KBM-7 (cell line): ENCODE data around the gene ALG11.

ENCODE experiments used
- DNase-seq: peaks from one replicate; pipeline ENCODE4 v3.0.0-alpha.2; 2015
- in situ Hi-C: fragments of 300-500 bp; cut with MboI; formaldehyde crosslinking; loops from 2 replicates; pipeline ENCODE4 v1.14.3; 2020; ENCODE audit warnings: low sequenced_read_pairs, low pct_unique_long_range_greater_than_20kb, mixed read lengths

ALG11 gene

DNA sequence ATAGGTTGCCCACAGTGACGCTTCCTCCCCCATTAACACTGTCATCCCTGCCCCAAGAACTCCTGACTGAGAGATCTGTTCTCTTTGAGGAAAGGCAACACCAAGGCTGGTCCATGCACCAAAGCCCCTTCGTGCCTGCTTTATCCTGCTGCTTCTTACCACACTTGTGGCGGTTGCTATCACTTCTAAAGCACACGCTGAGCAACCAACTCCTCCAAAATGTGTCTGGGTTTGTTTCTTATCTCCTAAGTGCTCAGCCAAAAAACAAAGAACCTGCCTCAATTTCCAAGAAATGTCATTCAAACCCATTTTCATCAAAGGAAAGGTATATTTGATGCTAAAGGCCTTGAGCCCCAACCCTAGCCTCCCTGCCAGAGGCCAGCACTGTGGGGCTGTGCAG is 15.6 kb upstream of the ALG11 start:
- no peak for DNase-seq
- in situ Hi-C loops, result no loop called here

DNA sequence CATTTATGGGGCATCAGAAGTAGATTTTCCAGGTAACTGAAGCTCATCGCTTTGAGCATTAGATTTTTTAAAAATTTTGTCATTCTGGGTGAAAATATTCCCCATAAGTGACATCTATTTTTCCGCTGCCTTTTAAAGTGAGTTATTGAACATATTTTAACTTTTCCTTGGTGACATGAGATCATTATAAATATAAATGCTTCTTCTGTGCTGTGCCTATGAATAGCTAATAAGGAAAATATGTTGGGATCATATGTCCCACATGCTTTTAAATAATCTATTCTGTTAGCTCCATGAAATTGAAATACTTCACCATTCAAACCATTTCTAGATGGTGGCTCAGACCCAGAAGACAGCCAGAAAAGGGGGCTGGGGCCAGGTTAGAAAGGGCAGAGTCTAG is 15.0 kb upstream of the ALG11 start:
- no peak for DNase-seq
- in situ Hi-C loops, result no loop called here

DNA sequence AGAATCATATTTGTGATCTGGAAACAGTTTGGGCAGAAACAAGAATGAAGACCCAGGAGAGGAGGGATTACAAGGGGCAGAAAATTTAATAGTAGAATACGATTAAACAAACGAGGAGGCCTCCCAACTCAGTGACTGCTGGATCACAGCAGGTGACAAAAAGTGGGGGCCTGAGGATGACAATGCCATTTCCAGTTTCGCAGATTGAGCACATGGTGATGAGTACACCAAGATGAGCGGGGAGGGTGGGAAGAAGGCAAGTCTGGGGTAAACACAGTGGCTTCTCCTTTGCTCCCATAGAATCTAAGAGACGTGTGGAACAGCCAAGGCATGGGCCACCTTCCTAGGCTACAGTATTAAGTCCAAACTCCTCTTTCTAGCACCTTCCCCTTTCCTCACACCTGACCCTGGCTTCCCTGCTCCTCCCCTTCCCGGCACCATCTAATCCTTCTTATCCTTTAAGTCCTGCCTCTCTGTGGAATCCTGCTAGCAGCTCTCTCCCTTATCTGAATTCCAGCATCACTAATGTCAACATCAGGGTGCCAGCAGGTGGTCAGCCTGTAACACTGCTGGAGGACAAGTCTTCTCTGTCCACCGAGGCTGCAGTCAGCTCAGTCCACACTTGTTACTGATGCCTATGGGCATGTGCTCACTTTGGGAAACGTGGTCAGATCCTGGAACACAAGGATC is 14.4 kb upstream of the ALG11 start:
- in situ Hi-C loops, result no loop called here

DNA sequence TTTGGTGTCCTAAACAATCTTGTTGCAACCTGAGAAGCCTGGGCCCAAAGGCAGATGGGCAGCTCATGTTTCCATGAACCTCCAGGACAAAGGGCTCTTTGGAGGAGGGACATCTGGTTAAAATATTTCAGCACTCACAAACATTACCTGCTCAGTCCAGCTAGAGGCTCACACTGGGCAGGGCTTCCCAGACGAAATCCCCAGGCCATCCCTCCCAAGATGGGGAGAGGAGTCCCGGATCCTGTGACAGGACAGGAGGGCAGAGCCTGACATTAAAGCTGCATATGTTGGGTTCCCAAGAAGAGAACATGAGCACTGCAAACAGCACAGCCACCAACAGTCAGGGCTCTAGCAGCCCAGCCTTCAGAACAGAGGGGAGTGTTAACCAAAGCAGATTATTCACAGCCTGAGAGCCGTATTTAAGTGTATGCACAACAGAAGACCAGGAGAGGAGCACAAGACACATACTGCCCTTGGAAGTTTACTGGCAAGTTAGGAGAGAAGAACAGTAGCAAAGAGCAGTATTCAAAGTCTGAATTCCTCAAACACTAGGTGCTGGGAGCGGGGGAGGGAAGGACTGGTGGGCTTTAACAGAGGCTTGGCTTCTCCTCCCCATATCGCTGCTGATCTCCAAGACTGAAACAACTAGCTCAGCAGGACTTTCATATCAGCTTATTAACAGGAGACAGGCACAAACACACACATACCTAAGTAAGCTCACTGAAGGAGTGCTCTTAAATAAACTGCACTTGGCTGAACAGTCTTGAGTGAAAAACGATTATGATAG is 13.3 kb upstream of the ALG11 start:
- in situ Hi-C loops, result no loop called here
- DNase-seq, result no peak

More for the DNA sequence above, 14.4 kb upstream of the ALG11 start:
- no peak for DNase-seq

DNA sequence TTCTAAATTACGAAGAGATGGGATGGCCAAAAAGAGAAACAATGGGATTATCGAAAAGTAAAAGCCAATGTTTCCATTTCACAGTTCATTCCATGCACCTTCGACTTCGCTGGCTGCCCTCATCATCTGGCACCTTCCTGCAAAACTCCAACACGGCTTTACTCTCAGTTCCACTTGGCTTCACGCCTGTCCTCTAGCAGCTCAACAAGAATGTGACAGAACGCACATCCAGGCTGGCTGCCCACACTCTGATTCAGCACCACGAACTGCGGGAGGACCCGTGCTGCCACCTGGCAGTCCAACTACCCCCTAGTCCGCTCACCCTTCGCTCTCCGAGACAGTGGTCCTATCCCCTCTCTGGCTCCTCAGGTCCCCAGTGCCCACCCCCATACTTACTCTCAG is 12.7 kb upstream of the ALG11 start:
- in situ Hi-C loops, result no loop called here
- DNase-seq, result no peak

DNA sequence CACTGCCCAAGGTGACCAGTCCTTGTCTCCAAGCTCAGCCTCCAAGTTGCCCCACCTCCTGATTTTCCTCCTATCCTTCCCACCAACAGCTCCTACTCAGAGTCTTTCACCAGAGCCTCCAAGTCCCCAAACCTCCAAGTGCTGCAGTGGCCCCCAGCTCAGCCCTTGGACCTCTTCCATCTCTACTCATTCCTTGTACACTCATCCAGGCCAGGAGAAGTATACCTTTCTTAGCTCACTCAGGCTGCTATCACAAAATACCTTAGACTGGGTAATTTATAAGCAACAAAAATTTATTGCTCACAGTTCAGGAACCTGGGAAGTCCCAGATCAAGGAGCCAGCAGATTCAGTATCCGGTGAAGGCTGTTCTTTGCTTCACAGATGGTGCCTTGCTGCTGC is 12.3 kb upstream of the ALG11 start:
- in situ Hi-C loops, result no loop called here
- no peak for DNase-seq

DNA sequence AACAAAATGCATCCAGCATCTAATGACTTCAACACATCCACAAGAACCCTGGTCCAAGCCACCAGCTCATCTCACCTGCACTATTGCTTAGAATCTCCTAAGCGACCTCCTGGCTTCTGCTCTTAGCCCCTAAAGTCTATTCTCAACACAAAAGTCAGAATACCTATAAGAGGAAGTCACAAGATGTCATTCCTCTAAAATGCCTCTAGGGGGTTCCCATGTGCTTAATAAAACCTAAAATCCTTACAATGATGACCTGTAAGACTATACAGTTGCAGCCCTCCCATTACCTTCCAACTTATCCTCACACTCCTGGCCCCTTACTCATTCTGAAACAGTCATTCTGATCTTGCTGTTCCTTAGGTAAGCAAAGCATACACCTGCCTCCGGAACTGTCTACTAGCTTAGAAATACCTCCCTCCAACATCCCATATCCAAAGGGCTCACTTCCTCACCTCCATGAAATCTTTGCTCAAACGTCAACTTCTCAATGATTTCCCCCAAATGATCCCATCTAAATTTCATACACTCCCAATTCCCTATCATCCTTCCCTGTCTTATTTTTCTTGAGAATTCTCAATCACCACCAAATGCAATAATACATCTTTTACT is 11.0 kb upstream of the ALG11 start:
- in situ Hi-C loops, result no loop called here
- DNase-seq, result peak; percentile 69

DNA sequence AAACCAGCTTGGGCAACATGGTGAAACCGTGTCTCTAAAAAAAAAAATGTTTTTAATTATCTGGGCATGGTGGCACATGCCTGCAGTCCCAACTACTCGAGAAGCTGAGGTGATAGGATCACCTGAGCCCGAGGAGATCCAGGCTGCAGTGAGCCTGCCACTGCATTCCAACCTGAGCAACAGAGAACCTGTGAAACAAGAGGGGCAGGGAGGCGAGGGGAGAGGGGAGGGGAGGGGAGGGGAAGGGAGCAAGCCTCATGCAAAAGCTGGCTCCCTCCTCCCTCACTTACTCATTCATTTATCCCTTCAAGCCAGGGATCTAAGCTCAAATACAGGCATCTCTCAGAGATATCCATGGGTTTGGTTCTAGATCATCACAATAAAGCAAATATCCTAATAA is 9.8 kb upstream of the ALG11 start:
- no peak for DNase-seq
- in situ Hi-C loops, result no loop called here

DNA sequence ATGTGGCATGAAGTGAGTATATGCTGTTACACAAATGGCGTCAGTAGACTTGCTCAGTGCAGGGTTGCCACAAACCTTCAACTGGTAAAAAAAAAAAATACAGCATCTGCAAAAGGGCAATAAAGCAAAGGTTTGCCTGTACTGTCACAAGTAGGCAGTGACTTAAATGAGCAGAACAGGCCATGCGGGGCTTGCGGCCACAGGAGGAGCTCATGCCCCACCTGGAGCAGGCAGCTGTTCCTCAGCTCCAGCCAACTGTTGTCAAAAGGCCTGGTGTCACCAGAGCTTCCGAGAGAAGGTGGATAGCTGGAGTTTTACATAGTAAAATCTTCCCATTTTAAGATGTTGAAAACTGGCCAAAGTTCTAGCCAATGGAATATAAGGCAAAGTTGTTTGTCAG is 8.7 kb upstream of the ALG11 start:
- no peak for DNase-seq
- in situ Hi-C loops, result no loop called here

DNA sequence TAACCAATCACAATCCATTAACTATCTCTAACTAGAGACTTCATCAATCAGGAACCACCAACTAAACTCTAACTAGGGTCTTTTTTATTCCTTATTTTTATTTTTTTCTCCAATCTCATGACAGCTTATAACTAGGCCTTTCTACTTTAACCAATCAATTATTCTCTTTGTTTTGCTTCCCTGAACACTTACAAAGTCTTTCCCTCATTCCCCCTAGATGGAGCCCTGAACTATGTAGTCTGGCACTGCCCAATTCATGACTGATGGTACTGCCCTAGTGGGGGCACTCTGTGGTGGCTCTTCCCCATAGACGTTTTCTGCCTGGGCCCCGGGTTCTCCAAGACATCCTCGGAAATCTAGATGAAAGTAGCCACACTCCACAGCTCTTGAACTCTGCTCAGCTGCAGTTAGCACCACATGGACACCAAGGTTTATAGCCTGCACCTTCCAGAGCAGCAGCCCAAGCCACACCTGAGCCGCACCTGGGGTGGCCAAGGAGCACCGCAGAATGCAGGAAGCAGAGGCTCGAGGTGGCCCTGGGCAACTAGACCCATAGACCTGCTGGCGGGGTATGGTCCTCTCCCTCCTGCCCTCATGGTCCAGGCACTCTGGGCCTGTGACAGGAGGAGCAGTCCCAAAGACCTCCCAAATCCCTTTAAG is 7.6 kb upstream of the ALG11 start:
- in situ Hi-C loops, result no loop called here
- DNase-seq, result no peak

DNA sequence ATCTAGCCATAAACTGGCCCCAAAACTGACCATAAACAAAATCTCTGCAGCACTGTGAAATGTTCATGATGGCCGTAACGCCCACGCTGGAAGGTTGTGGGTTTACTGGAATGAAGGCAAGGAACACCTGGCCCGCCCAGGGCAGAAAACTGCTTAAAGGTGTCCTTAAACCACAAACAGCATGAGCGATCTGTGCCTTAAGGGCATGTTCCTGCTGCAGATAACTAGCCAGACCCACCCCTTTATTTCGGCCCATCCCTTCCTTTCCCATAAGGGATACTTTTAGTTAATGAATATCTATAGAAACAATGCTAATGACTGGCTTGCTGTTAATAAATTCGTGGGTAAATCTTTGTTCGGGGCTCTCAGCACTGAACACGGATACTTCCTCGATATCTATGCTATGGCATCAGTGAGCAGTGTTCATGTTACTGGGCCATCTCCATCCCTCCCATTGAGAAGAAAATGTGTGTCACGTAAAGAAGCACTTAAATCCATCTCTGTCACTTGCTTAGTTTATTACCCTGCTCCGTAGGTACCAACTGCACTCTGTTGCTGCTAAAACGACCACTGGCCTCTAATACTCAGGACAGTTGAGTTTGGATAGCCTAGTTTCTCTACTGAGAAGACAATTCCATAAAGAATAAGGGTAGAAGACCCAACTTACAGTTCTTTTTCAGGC is 6.2 kb upstream of the ALG11 start:
- no peak for DNase-seq
- in situ Hi-C loops, result no loop called here

DNA sequence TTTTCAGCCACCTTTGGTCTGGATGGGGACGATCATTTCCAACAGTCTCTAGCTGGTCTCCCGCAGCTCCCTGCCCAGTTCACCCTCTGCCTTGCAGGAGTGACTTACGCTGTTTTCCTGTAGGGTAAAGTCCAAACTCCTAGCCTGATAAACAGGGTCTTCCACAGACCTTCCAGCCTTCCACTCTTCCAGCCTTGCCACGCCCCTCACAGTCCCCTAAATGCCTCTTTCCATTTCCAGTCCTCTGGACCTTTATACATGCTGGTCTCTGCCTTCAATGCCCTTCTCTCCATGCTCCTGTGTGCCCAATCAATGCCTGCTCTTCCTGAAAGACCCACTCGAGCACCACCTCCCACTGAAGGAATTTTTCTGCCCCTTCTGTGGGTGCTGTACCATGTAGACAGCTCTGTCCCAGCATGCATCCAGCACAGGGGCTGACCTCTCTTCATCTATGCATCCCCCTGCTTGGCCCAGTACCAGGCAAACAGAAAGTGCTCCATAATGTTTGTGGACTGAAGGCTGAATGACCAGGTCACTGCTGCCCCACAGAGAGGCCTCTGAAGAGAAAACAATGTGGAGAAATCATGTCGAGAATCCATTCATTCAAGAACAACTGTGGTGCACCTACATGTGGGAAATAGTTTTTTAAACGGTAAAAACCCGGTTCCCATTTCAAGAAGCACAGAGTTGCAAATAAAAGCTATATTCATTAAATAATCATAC is 5.5 kb upstream of the ALG11 start:
- no peak for DNase-seq
- in situ Hi-C loops, result no loop called here

DNA sequence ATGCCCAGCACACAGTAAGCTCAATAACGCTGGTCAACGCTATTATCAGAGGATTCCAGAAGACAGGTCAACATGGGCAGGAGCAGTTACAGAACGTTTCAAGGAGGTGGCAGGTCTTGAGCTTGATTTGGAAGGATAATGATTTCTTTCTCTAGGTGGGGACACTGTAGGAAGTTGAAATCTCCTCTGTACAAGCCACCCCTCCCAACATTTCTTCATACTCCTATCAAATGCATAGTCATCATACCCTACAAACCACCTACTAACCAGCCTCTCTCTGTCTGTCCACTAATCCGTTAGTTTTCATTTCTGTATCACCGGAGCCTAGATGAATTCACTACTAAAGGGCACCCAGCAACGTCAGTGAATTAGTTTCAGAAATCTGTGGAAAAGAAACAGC is 2.3 kb upstream of the ALG11 start:
- in situ Hi-C loops, result no loop called here
- no peak for DNase-seq

DNA sequence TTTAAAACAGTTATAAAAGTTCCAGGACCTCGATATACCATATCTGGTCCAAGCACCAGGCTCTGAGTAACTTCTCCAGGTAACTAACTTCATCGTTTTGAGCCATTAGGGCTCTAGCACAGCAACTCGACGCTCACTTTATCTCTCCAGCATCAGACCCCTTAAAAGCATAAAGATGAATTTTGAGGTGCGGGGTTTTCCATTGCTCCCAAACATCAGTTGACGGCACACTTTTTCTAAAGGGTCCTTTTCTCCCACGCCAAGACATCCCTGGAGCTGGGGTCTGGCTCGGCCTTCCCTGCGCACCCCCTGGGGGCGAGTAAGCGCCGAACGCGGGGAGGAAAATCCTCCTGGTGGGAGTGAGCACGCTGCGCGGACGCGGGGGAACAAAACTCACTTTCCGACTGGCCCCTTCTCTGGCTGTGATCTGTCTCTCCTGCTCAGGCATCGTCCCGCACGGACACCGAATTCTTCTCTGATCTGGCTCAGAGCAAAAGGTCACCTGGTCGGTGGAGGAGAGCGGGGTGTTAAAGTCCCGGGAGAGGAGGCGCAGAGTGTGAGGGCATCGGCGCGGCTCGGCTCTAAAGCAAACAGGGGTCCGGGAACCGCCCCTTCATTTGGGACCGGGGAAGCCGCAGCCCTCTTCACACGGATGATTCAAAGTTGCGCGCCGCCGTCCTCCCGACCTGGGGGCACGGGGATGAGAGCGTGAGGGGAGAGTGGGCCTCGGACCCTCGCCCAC is 1.1 kb upstream of the ALG11 start, which contains the start of gene ATP7B:
Gene ATP7B (minus strand): TSS at position 561 of the 742 bp plus-strand sequence. CDS start 113 bp downstream, at position 448.
- peak; percentile 62 for DNase-seq

DNA sequence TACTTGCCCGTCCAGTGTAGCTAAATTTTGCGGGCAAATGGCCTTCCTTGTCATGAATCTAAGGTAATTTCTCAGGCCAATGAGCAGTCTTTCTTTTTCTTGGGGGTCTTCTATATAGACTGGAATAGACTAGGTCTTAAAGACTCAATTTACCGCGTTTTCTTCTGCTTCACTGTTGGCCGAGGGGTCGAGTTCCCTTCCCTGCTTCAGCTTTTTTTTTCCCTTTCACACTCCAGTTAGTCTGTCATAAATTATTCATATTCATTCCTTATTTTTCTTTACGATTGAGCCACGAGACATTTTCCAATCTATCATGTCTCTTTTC is 276 bp downstream of the ALG11 start:
- DNase-seq, result no peak
- in situ Hi-C loops, result no loop called here

More for the DNA sequence above, 1.1 kb upstream of the ALG11 start, which contains the start of gene ATP7B:
- in situ Hi-C loops, result no loop called here

DNA sequence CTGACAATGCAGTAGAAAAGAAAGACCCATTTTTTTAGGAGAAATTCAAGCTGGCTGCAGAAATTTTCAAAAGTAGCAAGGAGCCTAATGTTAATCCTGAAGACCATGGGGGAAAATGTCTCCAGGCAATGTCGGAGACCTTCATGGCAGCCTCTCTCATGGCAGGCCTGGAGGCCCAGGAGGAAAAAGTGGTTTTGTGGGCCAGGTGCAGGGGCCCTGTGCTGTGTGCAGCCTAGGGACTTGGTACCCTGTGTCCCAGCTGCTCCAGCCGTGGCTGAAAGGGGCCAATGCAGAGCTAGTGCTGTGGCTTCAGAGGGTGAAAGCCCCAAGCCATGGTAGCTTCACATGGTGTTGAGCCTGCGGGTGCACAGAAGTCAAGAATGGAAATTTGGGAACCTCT is 4.1 kb downstream of the ALG11 start:
- in situ Hi-C loops, result no loop called here
- no peak for DNase-seq

DNA sequence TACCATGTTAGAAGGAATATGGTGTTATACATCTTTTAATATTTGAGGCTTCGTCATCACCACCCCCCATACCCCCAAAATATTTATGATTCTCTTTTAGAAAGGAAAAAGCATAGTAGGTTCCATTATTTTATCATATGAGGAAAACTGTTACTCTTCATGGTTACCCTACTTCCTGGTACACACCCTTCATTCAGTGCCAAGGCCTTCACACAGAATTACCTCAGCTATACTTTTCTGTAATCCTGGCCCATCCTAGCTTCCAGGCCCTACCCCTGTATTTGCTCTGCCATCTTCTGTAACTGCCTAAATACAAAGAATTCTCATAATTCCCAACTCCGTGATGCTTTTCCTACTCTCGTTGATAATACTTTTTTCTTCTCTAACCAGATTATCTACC is 8.0 kb downstream of the ALG11 start:
- DNase-seq, result no peak
- in situ Hi-C loops, result no loop called here

DNA sequence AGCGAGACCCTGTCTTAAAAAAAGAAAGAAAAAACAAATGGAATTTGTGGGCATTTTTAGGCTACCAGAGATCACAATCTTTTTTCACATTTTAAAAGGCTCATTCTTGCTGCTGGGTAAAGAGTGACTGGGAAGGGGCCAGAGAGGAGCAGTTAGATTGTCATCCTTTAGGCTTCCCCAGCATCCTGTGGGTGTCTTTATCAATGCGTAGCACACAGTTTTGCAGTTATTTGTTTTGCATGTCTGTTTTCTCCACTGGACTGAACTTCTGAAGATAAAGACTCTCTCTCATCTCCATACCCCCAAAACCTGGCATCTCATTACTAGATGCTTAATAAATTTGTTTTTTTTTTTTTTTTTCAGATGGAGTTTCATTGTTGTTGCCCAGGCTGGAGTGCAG is 10.2 kb downstream of the ALG11 start:
- no peak for DNase-seq
- in situ Hi-C loops, result no loop called here
